Esophagus squamous epithelium (tissue), 5 donors: ENCODE results near the gene DHCR7. TPM values are rescaled to one million over a fixed set of nuclear protein-coding genes. Genes with fewer than 3 reads are reported as not detected.

Experiments
- DNase-seq: peaks from one replicate; lab custom pipeline; 2025; lab: John Stamatoyannopoulos, UW
- H3K27ac ChIP-seq, 4 donors: fragments of 200-600 bp; sonication (generic); one replicate each; pipeline ENCODE4 v1.5.1; 2016 to 2019; ENCODE audit warnings: mild to moderate bottlenecking in 1 of 4
- H3K27me3 ChIP-seq, 4 donors: fragments of 200-600 bp; sonication (generic); 1 replicate in 3 of 4; 2 replicates in 1 of 4; pipeline versions ENCODE4 v1.5.1 to v1.6.0; 2017 to 2021; ENCODE audit warnings: antibody characterized with exemption in 1 of 4
- H3K36me3 ChIP-seq, 3 donors: fragments of 200-600 bp; sonication (generic); one replicate each; pipeline ENCODE4 v1.5.1; 2016 to 2019
- H3K4me1 ChIP-seq, 3 donors: fragments of 200-600 bp; sonication (generic); one replicate each; pipeline ENCODE4 v1.5.1; 2017 to 2019
- H3K4me3 ChIP-seq, 4 donors: fragments of 200-600 bp; sonication (generic); 1 replicate in 3 of 4; 2 replicates in 1 of 4; pipeline ENCODE4 v1.5.1; 2016 to 2019; ENCODE audit warnings: mild to moderate bottlenecking in 2 of 4, moderate library complexity in 1 of 4
- H3K9me3 ChIP-seq, 3 donors: fragments of 200-600 bp; sonication (generic); one replicate each; pipeline ENCODE4 v1.5.1; 2016 to 2019
- POLR2A ChIP-seq, 4 donors: fragments of 450-650 bp; IDR thresholded peaks; one replicate each; pipeline ENCODE4 v1.6.1; 2017; ENCODE audit warnings: antibody characterized with exemption in 4 of 4, mild to moderate bottlenecking in 4 of 4, moderate library complexity in 3 of 4
- WGBS, 2 donors: methylation state at CpG; one replicate each; pipeline ENCODE4 v1.1.5; 2018; 5-methylcytosine and 5-hydroxymethylcytosine counted together
- intact Hi-C: fragments of 100-400 bp; cut with DNase I; formaldehyde crosslinking; loops from one replicate; pipeline ENCODE4 v1.15.0; 2022
- total RNA-seq, 4 donors: library from RNA; depleted of rRNA; stranded (reverse); fragments of >200 nt; gene quantifications; one replicate each; pipeline ENCODE4 v1.1.0, GENCODE V29; 2016
- TF ChIP-seq, protein P1 (sequence below), 6 experiments: fragments of 450-650 bp in 4 of 6; fragments of 200-600 bp in 2 of 6; sonication (generic) in 2 of 6; IDR thresholded peaks; one replicate each; pipeline ENCODE4 v1.5.1; 2016 to 2019; ENCODE audit warnings: antibody characterized with exemption in 6 of 6, mild to moderate bottlenecking in 4 of 6, moderate library complexity in 4 of 6
- donor health status: DM: yes; HTN: yes; CAD: no.

Gene DHCR7
- total RNA-seq, 4 donors from 2014 or later = 22.5 to 86.1 (median 36.5) TPM

- Histone ChIP-seq H3K27ac (no peak overlapping the region), H3K4me1 (peaks cover 0 to 5% (median 0%) of the 10 kb centered on the region in 3 donors), H3K36me3 (peaks cover 0 to 87% (median 11%) of the 10 kb centered on the region in 3 donors), H3K27me3 (no peaks in the 10 kb centered on the region), H3K9me3 (no peaks in the 10 kb centered on the region), H3K4me3 (no peak overlapping the region)
- DNase-seq = no peak
- 91 to 100% methylated on average over 1 to 8 of the region's 8 CpGs for WGBS, 2 donors
- TF ChIP-seq, protein P1, sequence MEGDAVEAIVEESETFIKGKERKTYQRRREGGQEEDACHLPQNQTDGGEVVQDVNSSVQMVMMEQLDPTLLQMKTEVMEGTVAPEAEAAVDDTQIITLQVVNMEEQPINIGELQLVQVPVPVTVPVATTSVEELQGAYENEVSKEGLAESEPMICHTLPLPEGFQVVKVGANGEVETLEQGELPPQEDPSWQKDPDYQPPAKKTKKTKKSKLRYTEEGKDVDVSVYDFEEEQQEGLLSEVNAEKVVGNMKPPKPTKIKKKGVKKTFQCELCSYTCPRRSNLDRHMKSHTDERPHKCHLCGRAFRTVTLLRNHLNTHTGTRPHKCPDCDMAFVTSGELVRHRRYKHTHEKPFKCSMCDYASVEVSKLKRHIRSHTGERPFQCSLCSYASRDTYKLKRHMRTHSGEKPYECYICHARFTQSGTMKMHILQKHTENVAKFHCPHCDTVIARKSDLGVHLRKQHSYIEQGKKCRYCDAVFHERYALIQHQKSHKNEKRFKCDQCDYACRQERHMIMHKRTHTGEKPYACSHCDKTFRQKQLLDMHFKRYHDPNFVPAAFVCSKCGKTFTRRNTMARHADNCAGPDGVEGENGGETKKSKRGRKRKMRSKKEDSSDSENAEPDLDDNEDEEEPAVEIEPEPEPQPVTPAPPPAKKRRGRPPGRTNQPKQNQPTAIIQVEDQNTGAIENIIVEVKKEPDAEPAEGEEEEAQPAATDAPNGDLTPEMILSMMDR (IDR thresholded peaks at IDR 0.05) = no peak
- no peak for TF ChIP-seq POLR2A (IDR thresholded peaks at IDR 0.05)
- intact Hi-C loops = no loop called here
Measured at GRCh38 chr11:71442123-71442522, 6.1 kb downstream of the DHCR7 start.

- intact Hi-C loops = no loop called here
- 92% methylated on average over 5 to 10 of the region's 11 CpGs for WGBS, 2 donors
Measured at GRCh38 chr11:71441251-71441650, 6.9 kb downstream of the DHCR7 start.

DNA sequence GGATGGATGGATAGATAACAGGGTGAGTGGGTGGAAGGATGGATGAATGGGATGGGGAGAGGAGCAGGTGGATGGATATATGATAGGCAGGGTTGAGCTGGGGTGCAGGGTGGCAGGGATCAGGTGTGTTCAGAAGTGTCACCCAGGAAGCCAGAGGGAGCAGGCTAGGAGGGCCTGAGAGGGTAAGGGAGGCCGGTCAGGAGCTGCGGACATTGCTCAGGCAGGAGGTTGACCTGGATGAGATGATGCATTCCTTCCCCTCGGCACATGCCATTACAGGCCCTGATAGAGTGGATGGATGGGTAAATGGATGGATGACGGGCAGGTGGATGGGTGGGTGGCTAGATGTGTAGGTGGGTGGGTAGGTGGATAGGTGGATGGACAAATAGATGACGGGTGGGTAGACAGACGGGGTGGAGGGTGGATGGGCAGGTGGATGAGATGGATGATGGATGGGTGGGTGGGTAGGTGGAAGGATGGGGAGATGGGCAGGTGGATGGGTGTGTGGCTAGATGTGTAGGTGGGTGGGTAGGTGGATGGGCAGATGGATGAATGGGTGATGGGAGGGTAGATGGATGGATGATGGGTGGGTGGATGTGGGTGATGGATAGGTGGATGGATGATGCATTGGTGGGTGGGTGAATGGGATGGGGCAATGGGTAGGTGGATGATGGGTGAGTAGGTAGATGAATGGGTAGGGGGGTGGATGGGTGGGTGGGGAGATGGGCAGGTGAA lies 8.0 kb downstream of the DHCR7 start:
- H3K9me3 ChIP-seq = no peaks in the 10 kb centered on the region
- TF ChIP-seq, protein P1 (IDR thresholded peaks at IDR 0.05) = no peak
- TF ChIP-seq POLR2A (IDR thresholded peaks at IDR 0.05) = no peak
- H3K27ac ChIP-seq = no peak overlapping the region
- no peak overlapping the region for H3K4me3 ChIP-seq
- no peaks in the 10 kb centered on the region for H3K27me3 ChIP-seq
- H3K4me1 ChIP-seq = no peaks in the 10 kb centered on the region
- H3K36me3 ChIP-seq = peaks cover 0 to 99% (median 11%) of the 10 kb centered on the region in 3 donors
- intact Hi-C loops = no loop called here
- no peak for DNase-seq
- 90 to 95% methylated on average over 6 of the region's 6 CpGs for WGBS, 2 donors

More at GRCh38 chr11:71441251-71441650, 6.9 kb downstream of the DHCR7 start:
- no peak for DNase-seq
- H3K4me1 ChIP-seq = no peaks in the 10 kb centered on the region
- no peaks in the 10 kb centered on the region for H3K27me3 ChIP-seq
- H3K4me3 ChIP-seq = no peak overlapping the region
- no peaks in the 10 kb centered on the region for H3K9me3 ChIP-seq
- peaks cover 0 to 96% (median 11%) of the 10 kb centered on the region in 3 donors for H3K36me3 ChIP-seq
- TF ChIP-seq, protein P1 (IDR thresholded peaks at IDR 0.05) = no peak
- no peak for TF ChIP-seq POLR2A (IDR thresholded peaks at IDR 0.05)
- H3K27ac ChIP-seq = no peak overlapping the region

DNA sequence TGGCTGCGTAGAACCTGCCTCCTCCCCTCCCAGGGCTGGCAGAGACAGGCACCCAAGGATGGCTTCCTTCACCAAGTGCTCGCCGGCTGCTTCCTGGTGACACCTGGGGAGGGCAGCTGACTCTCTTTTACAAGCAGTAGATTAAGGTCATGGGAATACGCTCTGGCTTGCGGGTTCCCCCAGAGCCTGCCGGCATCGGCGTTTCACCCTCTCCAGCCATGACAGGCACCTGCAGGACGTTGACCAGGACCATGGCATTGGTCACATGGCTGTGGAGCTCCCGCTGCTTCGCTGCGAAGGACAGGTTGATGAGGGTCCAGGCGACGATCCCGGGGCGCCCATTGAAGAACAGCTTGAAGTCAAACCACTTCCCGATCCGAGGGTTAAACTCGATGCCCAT lies 9.5 kb downstream of the DHCR7 start:
- Histone ChIP-seq H3K36me3 (peaks cover 0 to 91% (median 11%) of the 10 kb centered on the region in 3 donors), H3K4me3 (no peak overlapping the region), H3K27ac (no peak overlapping the region), H3K27me3 (no peaks in the 10 kb centered on the region), H3K4me1 (peaks cover 4 to 13% (median 4%) of the 10 kb centered on the region in 3 donors), H3K9me3 (no peaks in the 10 kb centered on the region)
- no peak for TF ChIP-seq POLR2A (IDR thresholded peaks at IDR 0.05)
- TF ChIP-seq, protein P1 (IDR thresholded peaks at IDR 0.05) = no peak
- intact Hi-C loops = no loop called here
- WGBS, 2 donors = 92 to 94% methylated on average over 3 to 11 of the region's 19 CpGs
- no peak for DNase-seq

GRCh38 chr11:71437879-71438278 lies 10.3 kb downstream of the DHCR7 start:
- intact Hi-C loops = no loop called here
- TF ChIP-seq POLR2A (IDR thresholded peaks at IDR 0.05) = no peak
- TF ChIP-seq, protein P1 (IDR thresholded peaks at IDR 0.05) = no peak
- Histone ChIP-seq H3K4me3 (no peak overlapping the region), H3K9me3 (no peaks in the 10 kb centered on the region), H3K36me3 (peaks cover 0 to 84% (median 11%) of the 10 kb centered on the region in 3 donors), H3K4me1 (peaks cover 7 to 20% (median 8%) of the 10 kb centered on the region in 3 donors), H3K27ac (no peak overlapping the region), H3K27me3 (no peaks in the 10 kb centered on the region)
- no peak for DNase-seq
- WGBS, 2 donors = 64 to 69% methylated on average over 7 to 8 of the region's 13 CpGs
